Skeletal muscle satellite cell (primary cell): ENCODE results near the gene ACER3.
A peak's percentile ranks its signal among the peaks of the same experiment; 100 is the strongest.

ENCODE experiments used
- H3K27me3 ChIP-seq: 2 replicates; pipeline ENCODE4 v1.7.0; 2013; ENCODE audit warnings: low read length; ENCODE audit not compliant: control insufficient read depth, insufficient read depth
- H3K36me3 ChIP-seq: 2 replicates; pipeline ENCODE4 v1.7.0; 2013; ENCODE audit warnings: mild to moderate bottlenecking, control low read depth, low read length; ENCODE audit not compliant: insufficient read depth
- H3K4me1 ChIP-seq: 2 replicates; pipeline ENCODE4 v1.7.0; 2013; ENCODE audit warnings: low read length; ENCODE audit not compliant: control insufficient read depth, insufficient read depth
- H3K4me2 ChIP-seq: 2 replicates; pipeline ENCODE4 v1.7.0; 2013; ENCODE audit warnings: mild to moderate bottlenecking, low read length
- H3K4me3 ChIP-seq: 2 replicates; pipeline ENCODE4 v1.7.0; 2013; ENCODE audit warnings: low read length
- H3K9ac ChIP-seq: 2 replicates; pipeline ENCODE4 v1.7.0; 2013; ENCODE audit warnings: mild to moderate bottlenecking, low read depth, low read length, moderate library complexity
- H3K9me3 ChIP-seq: replicated peaks from 2 replicates; pipeline ENCODE4 v1.7.0; 2013; ENCODE audit warnings: mild to moderate bottlenecking, control low read depth, low read length

ACER3 gene

DNA sequence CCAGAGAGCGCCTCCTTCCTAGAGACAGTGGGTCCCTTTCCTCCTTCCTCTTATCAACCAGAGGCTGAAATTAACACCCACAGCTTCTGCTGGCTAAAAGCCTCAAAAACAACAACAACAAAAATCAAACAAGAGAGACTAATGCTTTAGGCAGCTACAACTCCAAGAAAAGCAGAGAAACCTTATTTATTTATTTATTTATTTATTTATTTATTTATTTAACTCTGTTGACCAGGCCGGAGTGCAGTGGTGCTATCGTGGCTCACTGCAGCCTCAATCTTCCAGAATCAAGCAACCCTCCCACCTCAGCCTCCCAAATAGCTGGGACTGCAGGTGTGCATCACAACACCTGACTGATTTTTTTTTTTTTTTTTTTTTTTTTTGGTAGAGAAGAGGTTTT lies 170.9 kb downstream of the ACER3 start:
- H3K4me1 ChIP-seq: no peaks in the 10 kb centered on the region
- H3K36me3 ChIP-seq: no peaks in the 10 kb centered on the region
- peaks cover 37% of the 10 kb centered on the region for H3K27me3 ChIP-seq
- no peak overlapping the region for H3K4me2 ChIP-seq
- H3K9me3 ChIP-seq: no peaks in the 10 kb centered on the region
- H3K9ac ChIP-seq: no peak overlapping the region
- H3K4me3 ChIP-seq: no peak overlapping the region

GRCh38 chr11:77035039-77035438 lies 174.3 kb downstream of the ACER3 start:
- Histone ChIP-seq H3K4me2 (no peak overlapping the region), H3K9ac (no peak overlapping the region), H3K36me3 (no peaks in the 10 kb centered on the region), H3K27me3 (peaks cover 53% of the 10 kb centered on the region), H3K4me3 (no peak overlapping the region), H3K9me3 (no peaks in the 10 kb centered on the region), H3K4me1 (peaks cover 6% of the 10 kb centered on the region)

DNA sequence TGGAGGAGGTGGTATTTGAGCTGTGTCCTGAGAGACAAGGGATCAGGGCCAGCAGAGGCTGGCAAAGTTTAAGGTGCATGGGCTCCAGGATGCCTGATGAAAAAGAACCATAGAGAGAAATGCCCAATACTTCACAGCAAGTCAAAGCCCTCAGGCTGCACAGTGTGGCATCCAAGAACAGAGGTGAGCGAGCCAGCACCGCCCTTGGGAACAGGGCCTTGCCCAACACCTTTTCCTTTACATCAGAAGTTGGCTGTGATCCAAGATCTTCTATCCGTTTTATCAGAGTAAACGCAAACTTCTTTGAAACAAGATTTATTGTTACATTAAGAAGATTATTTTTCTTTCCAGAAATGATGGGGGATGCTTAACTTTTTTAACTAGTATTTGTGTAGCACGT lies 174.9 kb downstream of the ACER3 start:
- H3K4me3 ChIP-seq: no peak overlapping the region
- no peak overlapping the region for H3K9ac ChIP-seq
- H3K4me2 ChIP-seq: no peak overlapping the region
- H3K36me3 ChIP-seq: no peaks in the 10 kb centered on the region
- peaks cover 11% of the 10 kb centered on the region for H3K4me1 ChIP-seq
- H3K9me3 ChIP-seq: no peaks in the 10 kb centered on the region
- peaks cover 53% of the 10 kb centered on the region for H3K27me3 ChIP-seq

DNA sequence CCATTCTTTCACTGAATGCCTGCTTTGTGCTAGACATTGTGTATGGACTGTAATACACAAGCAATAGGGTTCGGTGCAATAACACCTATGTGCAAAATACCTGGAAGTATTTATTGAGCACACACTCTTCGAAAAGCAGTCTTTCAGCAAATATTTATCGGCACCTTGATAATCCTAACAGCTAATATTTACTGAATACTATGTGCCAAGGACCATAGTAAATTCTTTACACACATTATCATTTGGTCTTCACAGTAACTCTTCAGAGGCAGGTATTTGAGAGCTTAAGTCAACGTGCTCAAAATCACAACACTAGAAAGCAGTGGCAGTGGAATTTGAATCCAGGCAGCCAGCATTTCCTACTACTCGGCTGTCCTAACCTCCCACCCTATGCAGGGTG lies 175.7 kb downstream of the ACER3 start:
- H3K4me2 ChIP-seq: no peak overlapping the region
- no peaks in the 10 kb centered on the region for H3K36me3 ChIP-seq
- no peak overlapping the region for H3K9ac ChIP-seq
- H3K9me3 ChIP-seq: no peaks in the 10 kb centered on the region
- peaks cover 11% of the 10 kb centered on the region for H3K4me1 ChIP-seq
- H3K27me3 ChIP-seq: peaks cover 50% of the 10 kb centered on the region
- no peak overlapping the region for H3K4me3 ChIP-seq

- Histone ChIP-seq H3K27me3 (peaks cover 51% of the 10 kb centered on the region), H3K9me3 (no peaks in the 10 kb centered on the region), H3K4me1 (peaks cover 11% of the 10 kb centered on the region), H3K36me3 (no peaks in the 10 kb centered on the region), H3K9ac (no peak overlapping the region), H3K4me3 (no peak overlapping the region), H3K4me2 (no peak overlapping the region)
Observed at GRCh38 chr11:77037057-77037456, 176.3 kb downstream of the ACER3 start.

- peaks cover 56% of the 10 kb centered on the region for H3K27me3 ChIP-seq
- H3K9me3 ChIP-seq: no peaks in the 10 kb centered on the region
- H3K4me1 ChIP-seq: peaks cover 11% of the 10 kb centered on the region
- no peak overlapping the region for H3K4me3 ChIP-seq
- no peak overlapping the region for H3K4me2 ChIP-seq
- no peak overlapping the region for H3K9ac ChIP-seq
- no peaks in the 10 kb centered on the region for H3K36me3 ChIP-seq
Observed at GRCh38 chr11:77038029-77038824, 177.5 kb downstream of the ACER3 start.

- no peaks in the 10 kb centered on the region for H3K36me3 ChIP-seq
- no peak overlapping the region for H3K4me3 ChIP-seq
- no peak overlapping the region for H3K4me2 ChIP-seq
- peaks cover 11% of the 10 kb centered on the region for H3K4me1 ChIP-seq
- peaks cover 56% of the 10 kb centered on the region for H3K27me3 ChIP-seq
- no peaks in the 10 kb centered on the region for H3K9me3 ChIP-seq
- H3K9ac ChIP-seq: no peak overlapping the region
Observed at GRCh38 chr11:77038825-77039326, 178.2 kb downstream of the ACER3 start.

- Histone ChIP-seq H3K9ac (no peak overlapping the region), H3K4me2 (peak overlapping the region; percentile 87), H3K27me3 (peaks cover 59% of the 10 kb centered on the region), H3K36me3 (no peaks in the 10 kb centered on the region), H3K4me1 (peaks cover 11% of the 10 kb centered on the region), H3K4me3 (peak overlapping the region; percentile 63), H3K9me3 (no peaks in the 10 kb centered on the region)
Observed at GRCh38 chr11:77039491-77040400, 179.0 kb downstream of the ACER3 start.

DNA sequence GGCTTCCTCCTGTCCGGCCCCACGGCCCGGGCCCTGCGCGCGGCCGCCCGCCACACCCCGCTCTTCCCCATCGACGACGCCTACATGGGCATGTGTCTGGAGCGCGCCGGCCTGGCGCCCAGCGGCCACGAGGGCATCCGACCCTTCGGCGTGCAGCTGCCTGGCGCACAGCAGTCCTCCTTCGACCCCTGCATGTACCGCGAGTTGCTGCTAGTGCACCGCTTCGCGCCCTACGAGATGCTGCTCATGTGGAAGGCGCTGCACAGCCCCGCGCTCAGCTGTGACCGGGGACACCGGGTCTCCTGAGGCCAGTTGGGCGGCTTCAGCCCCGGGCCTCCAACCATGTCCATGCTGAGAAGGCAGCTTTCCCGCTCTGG lies 179.7 kb downstream of the ACER3 start:
- no peak overlapping the region for H3K4me3 ChIP-seq
- peak overlapping the region; percentile 87 for H3K4me2 ChIP-seq
- peaks cover 60% of the 10 kb centered on the region for H3K27me3 ChIP-seq
- no peaks in the 10 kb centered on the region for H3K9me3 ChIP-seq
- peaks cover 11% of the 10 kb centered on the region for H3K4me1 ChIP-seq
- H3K36me3 ChIP-seq: no peaks in the 10 kb centered on the region
- no peak overlapping the region for H3K9ac ChIP-seq

- Histone ChIP-seq H3K4me1 (peaks cover 12% of the 10 kb centered on the region), H3K36me3 (no peaks in the 10 kb centered on the region), H3K27me3 (peaks cover 60% of the 10 kb centered on the region), H3K9ac (no peak overlapping the region), H3K4me3 (no peak overlapping the region), H3K4me2 (no peak overlapping the region), H3K9me3 (no peaks in the 10 kb centered on the region)
Observed at GRCh38 chr11:77040889-77041288, 180.2 kb downstream of the ACER3 start.

- peaks cover 47% of the 10 kb centered on the region for H3K27me3 ChIP-seq
- H3K4me1 ChIP-seq: peaks cover 18% of the 10 kb centered on the region
- H3K4me3 ChIP-seq: no peak overlapping the region
- H3K36me3 ChIP-seq: no peaks in the 10 kb centered on the region
- H3K9ac ChIP-seq: no peak overlapping the region
- no peak overlapping the region for H3K4me2 ChIP-seq
- no peaks in the 10 kb centered on the region for H3K9me3 ChIP-seq
Observed at GRCh38 chr11:77042111-77042726, 181.5 kb downstream of the ACER3 start.
